Liver (tissue), 9 donors: ENCODE measurements around the gene OGFR. TPM values are rescaled to one million over a fixed set of nuclear protein-coding genes. Genes with fewer than 3 reads are reported as not detected.

Experiments used
- DNase-seq: peaks from one replicate; pipeline ENCODE4 v3.0.0-alpha.2; 2017; ENCODE audit warnings: low spot score
- H3K27ac ChIP-seq, 2 donors: one replicate each; pipeline ENCODE4 v1.7.0; 2013; ENCODE audit warnings: inconsistent platforms in 2 of 2, low read length in 2 of 2, control low read depth in 1 of 2, low read depth in 1 of 2, mild to moderate bottlenecking in 1 of 2
- H3K27me3 ChIP-seq, 4 donors: one replicate each; pipeline versions ENCODE4 v1.6.1 to v1.7.0; 2013; ENCODE audit warnings: low read length in 3 of 4, inconsistent platforms in 1 of 4, mild to moderate bottlenecking in 1 of 4, moderate library complexity in 1 of 4; ENCODE audit not compliant: control insufficient read depth in 4 of 4, insufficient read depth in 4 of 4
- H3K36me3 ChIP-seq, 4 donors: one replicate each; pipeline versions ENCODE4 v1.6.1 to v1.7.0; 2013; ENCODE audit warnings: low read length in 3 of 4, mild to moderate bottlenecking in 3 of 4, low read depth in 1 of 4, moderate library complexity in 1 of 4; ENCODE audit not compliant: control insufficient read depth in 4 of 4, insufficient read depth in 3 of 4
- H3K4me1 ChIP-seq, 4 donors: one replicate each; pipeline versions ENCODE4 v1.6.1 to v1.7.0; 2013; ENCODE audit warnings: low read length in 3 of 4, mild to moderate bottlenecking in 3 of 4, moderate library complexity in 1 of 4; ENCODE audit not compliant: control insufficient read depth in 4 of 4, insufficient read depth in 4 of 4
- H3K4me3 ChIP-seq, 3 donors: one replicate each; pipeline versions ENCODE4 v1.6.1 to v1.7.0; 2013; ENCODE audit warnings: low read length in 3 of 3, control low read depth in 1 of 3, low read depth in 1 of 3, mild to moderate bottlenecking in 1 of 3
- H3K9ac ChIP-seq, 2 donors: one replicate each; pipeline ENCODE4 v1.7.0; 2013; ENCODE audit warnings: low read length in 2 of 2, mild to moderate bottlenecking in 2 of 2, moderate library complexity in 2 of 2, control low read depth in 1 of 2, low read depth in 1 of 2
- H3K9me3 ChIP-seq, 4 donors: one replicate each; pipeline versions ENCODE4 v1.6.1 to v1.7.0; 2013; ENCODE audit warnings: low read length in 3 of 4; ENCODE audit not compliant: control insufficient read depth in 4 of 4
- ATF3 ChIP-seq: IDR thresholded peaks from 2 replicates; pipeline ENCODE4 v1.6.1; 2016; ENCODE audit warnings: antibody characterized with exemption
- EGR1 ChIP-seq, 2 donors: IDR thresholded peaks; 2 replicates each; pipeline ENCODE4 v1.6.1; 2016 to 2018; ENCODE audit warnings: antibody characterized with exemption in 2 of 2, low read depth in 2 of 2
- FOXA1 ChIP-seq: IDR thresholded peaks from 2 replicates; pipeline ENCODE4 v1.6.1; 2016; ENCODE audit warnings: antibody characterized with exemption
- FOXA2 ChIP-seq: IDR thresholded peaks from 2 replicates; pipeline ENCODE4 v1.6.1; 2016; ENCODE audit warnings: antibody characterized with exemption
- GABPA ChIP-seq, 2 donors: IDR thresholded peaks in 1 of 2; conservative IDR thresholded peaks in 1 of 2; 2 replicates each; pipeline ENCODE4 v1.6.1; 2016; ENCODE audit warnings: antibody characterized with exemption in 2 of 2, mild to moderate bottlenecking in 1 of 2, moderate library complexity in 1 of 2
- HNF4A ChIP-seq, 2 donors: conservative IDR thresholded peaks; 2 replicates each; pipeline ENCODE4 v1.6.1; 2016; ENCODE audit warnings: antibody characterized with exemption in 2 of 2, mild to moderate bottlenecking in 2 of 2
- HNF4G ChIP-seq: IDR thresholded peaks from 2 replicates; pipeline ENCODE4 v1.6.1; 2016; ENCODE audit warnings: antibody characterized with exemption
- JUND ChIP-seq, 2 donors: IDR thresholded peaks; 2 replicates each; pipeline ENCODE4 v1.6.1; 2016; ENCODE audit warnings: antibody characterized with exemption in 2 of 2
- NR2F2 ChIP-seq: IDR thresholded peaks from 2 replicates; pipeline ENCODE4 v1.6.1; 2016; ENCODE audit warnings: antibody characterized with exemption
- RAD21 ChIP-seq, 2 donors: IDR thresholded peaks; 2 replicates each; pipeline ENCODE4 v1.6.1; 2016; ENCODE audit warnings: antibody characterized with exemption in 2 of 2, mild to moderate bottlenecking in 2 of 2
- REST ChIP-seq: IDR thresholded peaks from 2 replicates; pipeline ENCODE4 v1.6.1; 2016; ENCODE audit warnings: antibody characterized with exemption, mild to moderate bottlenecking
- RXRA ChIP-seq, 2 donors: IDR thresholded peaks; 2 replicates each; pipeline ENCODE4 v1.6.1; 2017 to 2018; ENCODE audit warnings: antibody characterized with exemption in 2 of 2, mild to moderate bottlenecking in 1 of 2
- SP1 ChIP-seq: IDR thresholded peaks from 2 replicates; pipeline ENCODE4 v1.6.1; 2018; ENCODE audit warnings: antibody characterized with exemption, mild to moderate bottlenecking
- YY1 ChIP-seq: IDR thresholded peaks from 2 replicates; pipeline ENCODE4 v1.6.1; 2016; ENCODE audit warnings: antibody characterized with exemption, mild to moderate bottlenecking
- ZBTB33 ChIP-seq: IDR thresholded peaks from 2 replicates; pipeline ENCODE4 v1.6.1; 2016; ENCODE audit warnings: antibody characterized with exemption
- WGBS: extraction: QIAGEN DNeasy Blood & Tissue Kit; methylation state at CpG from one replicate; pipeline ENCODE4 v1.1.7; 2013; 5-methylcytosine and 5-hydroxymethylcytosine counted together
- polyA plus RNA-seq, 2 donors: library from polyadenylated mRNA; stranded (reverse) in 1 of 2; unstranded in 1 of 2; fragments of 200-250 nt in 1 of 2; fragments of >200 nt in 1 of 2; fragmentation: Nextera tagmentation in 1 of 2; extraction: Ambion mirVana in 1 of 2; gene quantifications; one replicate each; pipeline versions ENCODE4 v1.2.1 to v1.2.3, GENCODE V29; 2013 to 2015
- total RNA-seq, 2 donors: library from RNA; depleted of rRNA; stranded (reverse); fragments of >200 nt; gene quantifications; one replicate each; pipeline ENCODE4 v1.2.3, GENCODE V29; 2014
- TF ChIP-seq, protein P1 (sequence below): fragments of 150-350 bp; IDR thresholded peaks from 2 replicates; pipeline ENCODE4 v1.5.1; 2017; ENCODE audit warnings: improper control_type of control experiment, low read depth, low read length; ENCODE audit not compliant: missing input control
- TF ChIP-seq, protein P2 (sequence below): IDR thresholded peaks from 2 replicates; pipeline ENCODE4 v1.6.1; 2016; ENCODE audit warnings: antibody characterized with exemption
- donor health status: healthy.
- donor health status: healthy.
- donor health status: healthy.
- donor health status: healthy.
- donor health status: healthy.

The OGFR gene
- total and polyA plus RNA-seq, 4 donors: 5.9 to 59.4 (median 29.4) TPM

DNA sequence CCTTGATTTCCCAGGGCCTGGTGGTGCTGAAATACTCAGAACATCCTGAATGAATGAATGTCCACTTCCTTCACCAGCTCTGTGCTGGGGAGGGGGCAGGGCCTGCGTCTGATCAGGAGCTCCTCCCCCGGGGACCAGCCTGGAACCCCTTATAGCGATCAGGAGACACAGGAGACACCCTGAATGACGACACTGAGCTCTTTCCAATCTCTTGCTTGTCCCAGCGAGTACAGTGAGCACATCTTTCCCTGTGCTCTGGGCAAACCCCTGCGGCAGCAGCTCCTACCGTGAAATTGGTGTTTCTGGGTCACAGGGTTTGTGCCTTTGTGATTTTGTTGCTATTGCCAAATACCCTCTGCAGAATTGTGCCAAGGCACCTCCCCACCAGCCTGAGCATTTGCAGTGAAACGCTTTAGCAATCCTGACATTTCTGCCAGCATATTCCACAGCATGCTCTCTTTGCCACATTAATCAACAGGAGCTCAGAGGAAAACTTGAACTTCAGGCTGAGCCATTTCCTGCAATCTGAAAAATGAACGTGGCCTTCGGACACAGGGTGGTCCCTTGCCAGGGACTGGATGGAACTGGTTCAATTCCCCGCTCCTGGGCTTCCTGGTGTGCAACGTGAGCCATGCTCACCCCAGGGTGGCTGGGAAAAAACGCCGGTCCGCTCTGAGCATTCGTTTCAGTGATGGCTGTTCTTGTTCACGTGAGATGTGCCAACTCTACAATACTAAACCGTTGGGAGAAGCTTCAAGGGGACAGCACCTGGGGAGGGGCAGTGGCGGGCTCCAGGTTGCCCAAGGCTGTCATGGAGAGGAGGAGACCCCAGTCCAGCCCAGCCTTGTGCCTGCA lies 31.4 kb upstream of the OGFR start:
- Histone ChIP-seq H3K36me3 (no peaks in the 10 kb centered on the region), H3K9ac (peak overlapping the region; percentile 23 to 45), H3K4me1 (peaks cover 32 to 73% (median 49%) of the 10 kb centered on the region in 4 donors), H3K9me3 (no peaks in the 10 kb centered on the region), H3K27ac (peak overlapping the region; percentile 83 to 87), H3K4me3 (peak overlapping the region in 2 of 3 donors; percentile 21 to 25), H3K27me3 (no peaks in the 10 kb centered on the region)
- no peak for DNase-seq
- 19% methylated on average over 19 of the region's 19 CpGs for WGBS
- TF ChIP-seq NR2F2 (peak; percentile 18), SP1 (peak; percentile 91), HNF4A (conservative IDR thresholded peaks at IDR 0.05) (peak; percentile 61 to 80), HNF4G (peak; percentile 45), REST (peak; percentile 82), RXRA (IDR thresholded peaks at IDR 0.05) (peak; percentile 83 to 93), GABPA (IDR thresholded peaks at IDR 0.05 in 1 of 2, conservative IDR thresholded peaks at IDR 0.05 in 1 of 2) (peak in 1 of 2 donors; percentile 76), RAD21 (IDR thresholded peaks at IDR 0.05) (peak in 1 of 2 donors; percentile 63), FOXA1 (no peak), EGR1 (IDR thresholded peaks at IDR 0.05; ENCODE audit: low read depth in 2 of 2) (peak; percentile 74 to 86), ZBTB33 (no peak), YY1 (peak; percentile 85), JUND (IDR thresholded peaks at IDR 0.05) (peak in 1 of 2 donors; percentile 62), ATF3 (no peak), FOXA2 (no peak)
- TF ChIP-seq, protein P1, sequence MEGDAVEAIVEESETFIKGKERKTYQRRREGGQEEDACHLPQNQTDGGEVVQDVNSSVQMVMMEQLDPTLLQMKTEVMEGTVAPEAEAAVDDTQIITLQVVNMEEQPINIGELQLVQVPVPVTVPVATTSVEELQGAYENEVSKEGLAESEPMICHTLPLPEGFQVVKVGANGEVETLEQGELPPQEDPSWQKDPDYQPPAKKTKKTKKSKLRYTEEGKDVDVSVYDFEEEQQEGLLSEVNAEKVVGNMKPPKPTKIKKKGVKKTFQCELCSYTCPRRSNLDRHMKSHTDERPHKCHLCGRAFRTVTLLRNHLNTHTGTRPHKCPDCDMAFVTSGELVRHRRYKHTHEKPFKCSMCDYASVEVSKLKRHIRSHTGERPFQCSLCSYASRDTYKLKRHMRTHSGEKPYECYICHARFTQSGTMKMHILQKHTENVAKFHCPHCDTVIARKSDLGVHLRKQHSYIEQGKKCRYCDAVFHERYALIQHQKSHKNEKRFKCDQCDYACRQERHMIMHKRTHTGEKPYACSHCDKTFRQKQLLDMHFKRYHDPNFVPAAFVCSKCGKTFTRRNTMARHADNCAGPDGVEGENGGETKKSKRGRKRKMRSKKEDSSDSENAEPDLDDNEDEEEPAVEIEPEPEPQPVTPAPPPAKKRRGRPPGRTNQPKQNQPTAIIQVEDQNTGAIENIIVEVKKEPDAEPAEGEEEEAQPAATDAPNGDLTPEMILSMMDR: no peak
- TF ChIP-seq, protein P2, sequence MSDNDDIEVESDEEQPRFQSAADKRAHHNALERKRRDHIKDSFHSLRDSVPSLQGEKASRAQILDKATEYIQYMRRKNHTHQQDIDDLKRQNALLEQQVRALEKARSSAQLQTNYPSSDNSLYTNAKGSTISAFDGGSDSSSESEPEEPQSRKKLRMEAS: peak; percentile 99
